G401.6 (cell line): ENCODE data around the gene MACIR.
A peak's percentile ranks its signal among the peaks of the same experiment; 100 is the strongest.

Experiments used
- FAIRE-seq: peaks from 2 replicates; lab custom pipeline; 2012; peaks lifted over from hg19 to GRCh38; lab: Jason Lieb, UNC

The MACIR gene

DNA sequence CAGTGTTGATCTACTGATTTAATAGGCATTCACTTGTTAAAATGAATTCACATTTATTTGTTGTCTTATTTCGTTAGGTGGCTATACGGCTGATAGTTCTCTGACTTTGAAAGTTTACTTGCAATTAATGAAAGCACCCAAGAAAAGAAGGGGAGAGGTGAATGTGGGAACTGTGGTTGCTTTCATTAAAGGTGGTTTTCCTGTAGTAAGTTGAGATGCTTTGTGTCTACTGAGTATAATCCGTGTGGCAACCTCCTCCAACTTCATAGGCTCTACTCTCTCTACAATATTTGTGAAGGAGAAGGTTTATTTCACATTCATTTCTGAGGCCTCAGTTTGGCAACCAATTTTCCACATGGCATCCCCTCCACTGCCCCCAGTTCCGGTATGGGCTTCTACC lies 12.8 kb upstream of the MACIR start:
- FAIRE-seq: no peak

DNA sequence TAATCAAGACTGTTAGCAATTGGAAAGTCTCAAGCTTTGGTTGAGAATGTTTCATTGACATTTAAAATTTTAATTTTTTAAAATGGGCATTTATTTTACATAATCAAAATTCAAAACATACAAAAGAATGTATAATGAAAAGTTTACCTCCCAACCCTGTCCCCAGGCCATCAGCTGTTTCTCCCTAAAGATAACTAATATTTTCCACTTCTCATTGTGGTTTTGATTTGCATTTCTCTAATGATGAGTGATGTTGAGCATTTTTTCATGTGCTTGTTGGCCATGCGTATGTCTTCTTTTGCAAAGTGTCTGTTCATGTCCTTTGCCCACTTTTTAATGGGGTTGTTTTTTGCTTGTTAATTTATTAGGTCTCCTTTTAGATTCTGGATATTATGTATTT lies 11.4 kb upstream of the MACIR start:
- peak; percentile 3 for FAIRE-seq

DNA sequence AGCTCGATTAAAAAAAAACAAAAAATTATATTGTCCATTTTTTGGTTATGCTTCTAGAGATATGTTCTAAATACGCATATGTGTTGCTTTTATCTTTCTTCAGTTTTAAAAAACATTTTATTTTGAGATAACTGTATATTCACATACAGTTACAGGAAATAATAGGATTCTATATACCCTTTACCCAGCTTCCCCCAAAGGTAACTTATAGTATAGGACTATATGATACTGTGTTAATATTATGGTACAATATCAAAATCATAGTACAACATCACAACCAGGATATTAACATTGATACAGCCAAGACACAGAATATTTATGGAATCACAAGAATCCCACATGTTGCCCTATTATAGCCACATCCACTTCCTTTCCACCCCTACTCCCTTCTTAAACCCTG lies 9.5 kb upstream of the MACIR start:
- FAIRE-seq: no peak

DNA sequence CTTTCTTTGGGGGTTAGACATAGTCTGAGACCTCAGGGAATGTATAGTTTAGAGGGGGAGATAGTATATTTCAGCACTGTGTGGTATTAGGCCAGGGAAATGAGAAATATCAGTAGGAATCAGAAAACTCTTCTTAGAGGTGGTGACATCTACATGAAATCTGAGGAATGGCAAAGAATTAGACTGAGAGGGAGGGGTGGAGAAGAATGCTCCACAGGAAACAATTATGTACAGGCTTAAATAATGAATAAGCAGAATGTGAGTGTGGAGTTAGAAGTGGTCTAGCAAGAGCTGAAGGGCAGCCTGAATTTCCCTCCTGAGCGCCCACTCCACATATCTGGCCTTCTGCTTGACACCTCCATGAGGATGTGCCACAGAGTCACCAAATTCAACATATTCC lies 3.6 kb upstream of the MACIR start:
- no peak for FAIRE-seq

DNA sequence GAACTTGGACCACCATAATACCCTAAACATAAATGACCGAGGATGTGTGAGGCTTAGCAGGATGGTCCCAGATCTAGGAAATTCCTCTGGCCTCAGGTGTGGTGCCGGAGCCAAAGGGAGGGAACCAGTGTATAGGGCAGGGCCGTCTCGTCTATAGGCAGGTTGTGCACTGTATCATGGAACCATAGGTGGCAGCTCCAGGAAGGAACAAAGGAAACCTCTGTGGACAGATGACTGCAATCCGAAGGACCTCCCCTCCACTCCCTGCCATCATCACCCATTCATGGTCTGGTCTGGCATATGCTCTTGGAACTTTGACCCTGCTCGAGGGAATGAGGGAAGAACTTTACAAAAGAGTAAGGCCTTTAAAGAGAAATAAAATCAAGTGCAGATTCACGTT lies 2.9 kb upstream of the MACIR start:
- FAIRE-seq: no peak

DNA sequence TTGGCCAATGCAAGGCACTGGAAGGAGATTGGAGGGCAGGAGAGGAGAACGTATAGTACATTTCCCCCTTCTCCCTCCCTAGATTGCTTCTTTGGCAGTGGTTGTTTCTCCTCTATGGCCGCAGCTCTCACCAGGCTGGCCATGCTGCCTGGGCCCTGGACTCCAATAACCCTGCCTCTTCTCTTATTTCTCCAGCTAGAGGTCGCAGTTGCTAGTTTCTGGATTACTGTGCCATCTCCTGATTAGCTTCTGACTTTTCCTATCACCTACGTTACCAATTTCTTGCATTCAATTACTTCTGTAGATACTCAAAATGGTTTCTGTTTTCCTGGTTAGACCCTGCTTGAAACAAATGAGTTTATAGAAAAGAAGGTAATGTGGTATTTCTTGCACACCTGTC lies 2.4 kb upstream of the MACIR start:
- no peak for FAIRE-seq

DNA sequence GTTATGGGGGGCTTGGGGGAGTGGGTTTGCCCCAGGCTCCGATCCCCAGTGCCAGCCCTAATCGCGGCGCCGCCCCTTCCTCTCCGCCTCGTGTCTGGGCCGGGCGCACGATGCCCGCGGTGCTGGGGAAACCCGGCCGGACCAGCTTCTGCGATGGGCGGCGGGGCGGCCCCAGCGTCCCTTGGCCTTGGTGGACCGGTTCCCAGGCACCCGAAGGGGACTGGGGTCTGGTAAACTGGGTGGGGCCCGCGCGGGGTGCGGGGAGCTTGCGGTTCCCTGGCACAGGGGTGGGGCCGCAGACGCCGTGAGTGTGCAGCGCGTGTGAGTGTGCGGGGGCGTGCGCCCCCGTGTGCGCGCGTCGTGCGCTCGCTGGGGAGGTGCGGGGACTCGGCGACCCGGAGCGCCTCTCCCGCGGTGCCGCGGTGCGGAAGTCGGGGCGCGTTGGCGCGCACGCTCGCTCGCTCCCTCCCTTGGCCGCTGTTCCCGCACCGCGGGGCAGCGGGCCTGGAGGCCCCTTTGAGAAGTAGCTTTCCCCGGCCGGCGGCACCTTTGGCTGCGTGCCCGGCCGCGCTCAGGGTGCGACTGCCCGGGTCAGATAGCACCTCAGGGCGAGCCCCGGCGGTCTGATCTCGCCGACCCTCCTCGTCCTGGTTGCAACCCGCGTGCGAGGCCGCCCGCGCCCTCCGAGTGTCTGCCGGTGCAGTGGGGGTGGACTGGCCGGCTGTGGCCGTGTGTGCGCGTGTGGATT lies 568 bp downstream of the MACIR start:
- FAIRE-seq: no peak

DNA sequence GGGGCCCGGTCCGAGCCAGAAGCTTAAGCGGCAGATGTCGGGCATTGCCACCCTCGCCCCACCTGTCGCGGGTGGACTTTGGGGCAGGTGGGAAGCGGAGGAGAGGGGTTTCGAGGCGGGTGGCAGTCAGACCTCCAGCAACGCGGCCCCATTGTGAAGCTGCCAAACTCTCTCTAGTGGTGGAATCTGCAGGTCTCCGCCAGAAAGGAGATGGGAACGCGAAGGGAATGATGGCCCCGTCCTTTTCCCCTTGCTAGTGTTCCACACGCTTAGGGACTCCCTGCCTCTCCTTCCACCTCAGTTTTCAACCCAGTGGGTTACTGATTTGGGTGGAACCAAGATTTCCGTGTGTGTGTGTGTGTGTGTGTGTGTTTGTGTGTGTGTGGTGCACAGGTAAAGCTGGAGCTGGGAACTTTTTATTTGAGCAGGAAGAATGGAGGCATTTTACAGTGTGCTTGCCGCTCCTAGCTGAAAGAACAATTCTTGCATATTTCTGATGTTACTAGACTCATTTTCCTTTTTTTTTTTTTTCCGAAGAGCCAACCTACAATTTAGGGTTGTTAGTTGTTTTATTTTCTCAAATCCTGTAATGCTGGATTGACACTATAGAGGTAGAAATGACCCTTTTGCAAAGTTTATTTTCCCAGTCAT lies 1.3 kb downstream of the MACIR start:
- FAIRE-seq: no peak

DNA sequence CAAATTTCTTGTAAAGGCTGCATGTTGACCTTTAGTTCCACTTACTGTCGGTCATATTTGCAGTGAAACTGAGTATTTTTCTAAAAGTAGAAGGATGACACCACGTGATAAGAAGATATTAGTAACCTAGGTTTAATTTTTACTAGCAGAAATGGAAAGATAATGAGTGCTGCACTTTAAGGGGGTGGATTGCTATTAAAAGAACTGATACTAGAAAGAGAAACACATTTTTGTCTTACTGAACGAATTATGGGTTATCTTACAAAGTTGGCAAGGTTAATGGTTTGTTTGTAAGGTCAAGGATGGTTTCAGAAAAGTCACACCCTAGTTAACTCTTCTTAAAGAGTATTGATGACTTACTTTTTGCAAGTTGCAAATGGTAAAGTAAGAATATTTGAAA lies 2.4 kb downstream of the MACIR start:
- FAIRE-seq: no peak

DNA sequence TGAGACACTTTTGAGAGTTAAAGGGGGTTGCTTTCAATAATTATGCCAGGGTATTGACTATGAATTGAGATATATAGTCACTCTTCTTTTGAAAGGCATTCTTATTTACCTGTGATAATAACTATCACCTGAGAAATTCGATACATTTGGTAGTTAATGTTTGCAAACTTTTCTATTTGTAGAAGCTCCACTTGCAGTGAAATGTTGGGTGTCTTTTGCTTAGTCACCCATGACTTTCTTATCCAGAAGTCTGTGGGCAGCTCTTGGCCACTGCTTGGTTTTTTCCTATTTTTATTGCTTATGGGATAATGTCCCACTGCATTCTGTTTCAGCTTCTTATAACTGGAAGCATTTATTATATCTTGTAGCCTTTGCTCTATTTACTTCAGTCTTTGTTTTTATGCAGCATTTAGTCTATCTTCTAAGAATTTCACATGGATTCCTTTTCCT lies 3.9 kb downstream of the MACIR start:
- FAIRE-seq: no peak

DNA sequence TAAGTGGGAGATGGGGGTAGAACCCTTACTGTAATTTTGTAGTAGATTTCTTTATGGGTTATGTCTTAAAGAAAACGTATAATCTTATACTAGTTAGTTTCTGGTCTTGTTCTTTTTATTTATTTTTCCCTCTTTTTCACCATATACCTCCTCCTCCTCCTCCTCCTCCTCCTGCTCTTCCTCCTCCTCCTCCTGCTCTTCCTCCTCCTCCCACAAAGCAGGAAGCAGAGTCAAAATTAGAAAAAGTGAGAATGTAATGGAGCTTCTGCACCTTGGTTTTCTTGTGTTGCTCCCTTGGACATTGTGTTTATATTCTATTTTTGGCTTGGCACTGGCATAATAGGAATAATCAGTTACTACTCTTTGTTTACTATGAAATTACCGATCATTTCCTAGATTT lies 4.5 kb downstream of the MACIR start:
- no peak for FAIRE-seq

DNA sequence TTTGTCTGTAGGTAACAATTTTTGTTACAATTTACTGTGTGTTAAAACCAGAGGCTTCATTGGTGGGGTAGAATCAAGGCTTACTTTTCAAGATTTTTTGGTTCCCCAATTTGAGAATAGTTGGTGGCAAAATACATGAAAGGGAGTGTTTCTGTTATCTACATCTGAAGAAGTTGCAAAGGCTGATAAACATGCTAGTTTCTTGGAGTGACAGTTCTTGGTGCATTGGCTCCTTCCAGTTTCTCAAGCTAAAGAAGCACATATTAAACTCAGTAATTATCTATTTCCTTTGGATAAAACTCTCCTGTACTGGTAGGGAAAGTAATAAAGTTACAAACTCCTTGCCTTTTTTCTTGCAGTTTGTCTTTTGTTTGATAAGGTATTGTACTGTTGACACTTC lies 5.9 kb downstream of the MACIR start:
- FAIRE-seq: no peak

DNA sequence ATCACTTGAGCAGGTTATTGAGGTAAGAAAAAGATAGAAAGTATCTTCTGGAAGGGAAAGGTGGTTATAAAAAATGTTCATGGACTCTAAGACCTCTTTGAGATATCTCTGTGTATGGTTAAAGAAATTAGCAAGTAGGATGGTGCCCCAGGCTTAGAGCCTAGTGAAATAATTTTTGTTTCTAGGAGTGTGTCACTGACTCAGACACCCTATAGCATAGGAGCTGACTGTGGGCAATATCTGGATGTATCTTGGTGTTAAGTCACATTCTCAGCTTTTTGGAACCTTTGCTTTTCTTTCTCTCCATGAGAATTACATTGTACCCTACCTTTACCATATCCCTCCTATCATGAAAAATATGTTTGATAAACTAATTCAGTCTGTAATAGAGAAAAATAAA lies 12.0 kb downstream of the MACIR start:
- FAIRE-seq: no peak

DNA sequence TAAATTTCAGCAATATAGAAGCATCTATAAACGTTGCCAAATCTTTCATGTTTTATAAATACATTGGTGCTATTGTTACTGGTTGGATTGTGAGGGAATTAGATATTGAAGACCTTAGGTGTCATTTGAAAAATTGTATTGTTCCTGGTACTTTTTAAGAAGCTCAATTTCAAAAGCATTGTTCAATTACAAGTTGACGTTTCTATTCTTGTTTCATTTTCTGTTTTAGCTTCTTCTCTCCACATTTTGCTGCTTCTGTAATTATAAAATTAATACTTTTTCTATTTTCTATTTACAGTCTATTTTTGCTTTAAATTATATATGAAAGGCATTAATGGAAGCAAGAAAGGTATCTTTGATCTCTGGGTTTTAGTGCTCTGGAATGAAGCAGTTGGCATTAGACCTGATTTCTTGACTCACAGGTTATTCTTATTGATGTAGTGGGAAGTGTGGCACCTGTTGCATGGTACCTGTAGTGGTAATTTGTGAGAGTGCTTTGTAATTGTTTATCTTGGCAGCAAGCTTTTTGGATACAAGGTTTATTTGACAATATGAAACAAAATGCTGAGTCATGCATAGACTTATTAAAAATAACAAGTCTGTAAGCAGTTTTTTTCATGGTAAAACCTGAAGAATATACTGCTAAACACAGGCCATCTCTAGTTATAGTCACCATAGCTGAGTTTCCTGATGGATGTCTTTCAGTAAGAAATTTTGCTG lies 13.2 kb downstream of the MACIR start:
- no peak for FAIRE-seq

DNA sequence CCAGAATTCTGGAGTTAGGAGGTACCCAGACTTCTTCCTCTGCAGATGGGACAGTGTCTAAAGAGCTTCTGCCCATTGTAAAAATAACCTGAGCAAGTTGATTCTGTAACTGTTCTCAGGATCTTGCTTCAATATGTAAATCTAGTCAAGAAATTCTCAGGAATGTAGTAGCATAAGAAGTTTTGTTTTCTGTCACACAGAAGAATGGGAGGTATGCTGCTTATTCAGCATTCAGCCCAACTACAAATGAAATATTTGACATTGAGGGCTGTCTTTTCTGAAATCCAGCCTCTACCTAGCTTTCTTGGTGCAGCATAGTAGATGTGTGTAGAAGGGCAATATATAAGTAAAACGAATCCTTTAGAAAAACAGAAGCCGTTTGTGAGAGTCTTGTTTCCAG lies 13.8 kb downstream of the MACIR start:
- no peak for FAIRE-seq

DNA sequence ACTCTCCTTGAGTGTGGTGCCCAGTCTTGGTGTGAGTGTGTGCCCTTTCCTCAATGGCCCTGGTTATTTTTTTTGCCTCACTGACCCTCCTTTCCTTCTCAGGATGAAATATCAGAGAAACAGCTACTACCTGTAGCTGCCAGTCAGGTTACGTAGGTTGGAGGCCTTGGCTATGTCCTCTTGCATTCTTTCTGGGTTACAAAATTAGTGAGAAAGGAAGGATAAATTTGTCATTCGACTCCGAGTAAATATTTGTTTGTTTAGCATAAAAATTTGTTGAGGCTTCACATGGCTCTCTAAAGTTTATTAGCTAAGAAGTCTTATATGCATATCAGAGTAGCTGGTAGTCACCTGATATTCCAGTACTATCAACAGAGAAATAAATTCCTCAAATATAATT lies 15.4 kb downstream of the MACIR start:
- no peak for FAIRE-seq

DNA sequence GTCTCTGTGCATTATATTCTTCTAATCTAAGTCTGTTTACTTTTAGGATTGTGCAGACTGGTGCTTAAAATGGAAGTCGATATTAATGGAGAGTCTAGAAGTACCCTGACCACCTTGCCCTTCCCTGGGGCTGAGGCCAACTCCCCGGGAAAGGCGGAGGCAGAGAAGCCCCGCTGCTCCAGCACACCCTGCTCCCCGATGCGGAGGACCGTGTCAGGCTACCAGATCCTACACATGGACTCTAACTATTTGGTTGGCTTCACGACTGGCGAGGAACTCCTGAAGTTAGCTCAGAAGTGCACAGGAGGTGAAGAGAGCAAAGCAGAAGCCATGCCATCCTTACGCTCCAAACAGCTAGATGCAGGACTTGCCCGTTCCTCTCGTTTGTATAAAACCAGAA lies 17.3 kb downstream of the MACIR start:
- FAIRE-seq: no peak

DNA sequence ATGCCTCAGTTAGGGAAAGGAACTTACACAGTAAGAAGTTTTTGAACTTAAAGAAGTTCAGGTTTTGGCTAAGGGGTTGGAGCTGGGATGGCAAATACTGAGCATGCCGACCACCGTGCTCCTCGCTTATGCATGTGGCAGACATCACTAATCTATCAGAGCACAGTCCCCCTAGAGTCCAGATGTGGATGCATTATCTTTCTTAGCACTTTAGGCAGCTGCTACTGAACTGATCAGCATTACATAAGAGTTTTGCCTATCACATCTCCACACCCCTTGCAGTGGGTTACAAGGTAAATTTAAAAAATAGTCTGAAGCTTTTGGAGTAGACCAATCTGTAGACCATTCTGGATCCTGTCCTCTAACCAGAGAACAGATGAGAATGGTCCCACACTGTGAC lies 22.4 kb downstream of the MACIR start:
- no peak for FAIRE-seq

DNA sequence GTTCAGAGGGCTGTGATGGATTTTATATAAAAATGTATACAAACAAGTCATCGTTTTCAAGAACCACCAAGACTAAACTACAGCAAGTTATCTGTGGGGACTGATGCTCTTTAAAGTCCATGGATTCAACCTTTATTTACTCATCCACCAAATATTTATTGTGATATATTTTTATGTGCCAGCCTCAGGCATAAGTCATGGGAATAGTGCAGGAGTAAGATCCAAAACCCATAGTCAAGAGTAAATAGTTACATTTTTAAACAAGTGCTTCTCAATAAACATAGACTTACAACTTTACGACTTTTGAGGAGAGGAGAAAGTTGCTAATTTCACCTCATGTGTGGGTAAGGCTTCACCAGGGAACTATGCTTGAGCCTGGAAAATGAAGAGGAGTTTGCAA lies 24.6 kb downstream of the MACIR start:
- no peak for FAIRE-seq

DNA sequence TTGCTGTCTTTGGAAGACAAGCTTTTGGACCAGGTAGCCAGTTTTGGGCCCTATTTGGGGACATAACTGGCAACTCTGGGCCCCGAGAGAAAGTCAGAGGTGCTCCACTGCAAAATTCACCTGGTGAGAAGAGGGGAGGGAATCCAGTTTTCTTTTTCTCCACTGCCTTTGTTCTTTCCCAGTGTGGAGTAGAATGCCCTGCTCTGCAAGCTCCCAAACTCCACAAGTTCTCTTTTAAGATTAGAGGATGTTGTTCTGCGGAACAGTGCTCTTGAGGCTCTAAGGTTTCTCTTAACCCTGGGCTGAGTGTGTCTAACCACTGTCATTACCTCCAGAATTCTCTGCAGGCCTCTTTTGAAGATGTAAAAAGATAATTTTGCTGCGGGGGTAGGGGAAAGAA lies 25.3 kb downstream of the MACIR start:
- no peak for FAIRE-seq

DNA sequence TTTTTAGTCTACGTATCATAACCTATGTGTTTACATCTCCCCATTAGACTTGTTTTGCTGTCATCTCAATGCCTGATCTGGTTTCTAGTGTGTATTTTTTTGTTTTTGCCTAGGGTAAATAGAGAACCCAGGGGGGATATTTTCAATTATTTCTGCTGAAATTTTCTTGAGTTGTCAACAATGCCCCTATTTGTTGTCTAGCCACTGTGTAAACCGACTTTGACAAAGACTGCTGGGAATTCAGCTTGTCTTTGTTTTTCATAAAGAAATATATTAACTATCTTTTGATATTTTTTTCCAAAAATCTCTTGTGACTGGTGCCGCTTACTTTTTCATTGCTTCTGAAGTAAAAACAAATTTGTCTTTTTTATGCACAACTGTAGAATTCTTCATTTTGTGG lies 28.1 kb downstream of the MACIR start:
- no peak for FAIRE-seq

DNA sequence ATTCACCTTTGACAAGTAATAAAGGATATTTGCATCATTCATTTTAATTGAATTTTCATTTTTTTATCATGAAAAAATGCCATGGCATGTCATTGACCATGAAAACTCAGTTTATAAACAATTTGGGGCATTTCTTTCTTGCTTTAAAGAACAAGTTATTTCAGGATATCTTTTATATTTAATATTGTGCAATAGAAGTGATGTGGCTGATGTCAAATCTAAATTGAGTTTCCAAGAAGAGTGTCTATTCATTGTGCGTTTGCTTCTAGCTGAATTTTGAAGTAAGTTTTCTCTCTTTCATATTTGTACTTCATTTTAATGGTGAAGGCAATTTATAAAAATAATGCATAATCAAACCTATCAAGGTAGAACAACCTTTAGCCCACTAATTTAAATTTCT lies 30.5 kb downstream of the MACIR start:
- FAIRE-seq: no peak

DNA sequence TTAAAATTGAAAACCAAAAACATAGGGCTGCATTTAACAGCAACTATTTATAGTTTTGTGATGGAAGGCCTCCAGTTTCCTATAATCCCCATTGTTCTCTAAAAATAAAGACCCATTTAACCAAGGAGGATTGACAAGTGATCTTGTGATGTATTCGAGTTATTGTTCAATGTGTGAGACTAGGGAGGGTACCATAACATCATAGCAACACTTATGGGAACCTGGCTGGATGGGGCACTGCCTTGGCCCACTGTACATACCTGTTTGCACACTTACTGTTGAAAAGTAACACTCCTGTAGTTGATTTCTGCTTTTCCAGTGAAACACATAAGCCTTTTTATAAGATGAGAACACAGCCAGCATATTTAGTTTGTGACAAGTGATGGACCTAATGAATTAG lies 32.3 kb downstream of the MACIR start:
- FAIRE-seq: no peak

DNA sequence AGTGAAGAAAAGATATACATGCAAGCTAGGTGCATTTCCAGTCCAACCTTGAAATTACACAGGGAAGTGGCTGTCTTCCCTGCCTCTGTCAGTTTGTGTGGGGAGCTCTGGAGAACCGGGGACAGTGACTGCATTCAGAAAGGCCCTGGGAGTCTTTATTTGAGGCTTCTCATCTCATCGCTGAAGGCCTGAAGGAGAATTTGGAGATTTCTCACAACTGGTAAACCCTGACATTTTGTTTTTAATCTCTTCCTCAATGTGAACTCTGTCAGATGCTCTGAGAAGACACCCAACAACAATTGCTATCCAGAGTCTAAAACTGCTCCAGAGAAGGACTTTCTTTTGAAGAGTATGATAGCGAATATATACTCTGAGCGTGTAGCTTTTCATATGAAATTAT lies 33.0 kb downstream of the MACIR start:
- FAIRE-seq: no peak
